ENCODE measurements around the gene LENG9.
"Not testable (repeated sequence)": the region's sequence is repeated elsewhere in the genome, so short reads cannot be mapped to it uniquely, and the experiment has no call there.

Gene LENG9

DNA sequence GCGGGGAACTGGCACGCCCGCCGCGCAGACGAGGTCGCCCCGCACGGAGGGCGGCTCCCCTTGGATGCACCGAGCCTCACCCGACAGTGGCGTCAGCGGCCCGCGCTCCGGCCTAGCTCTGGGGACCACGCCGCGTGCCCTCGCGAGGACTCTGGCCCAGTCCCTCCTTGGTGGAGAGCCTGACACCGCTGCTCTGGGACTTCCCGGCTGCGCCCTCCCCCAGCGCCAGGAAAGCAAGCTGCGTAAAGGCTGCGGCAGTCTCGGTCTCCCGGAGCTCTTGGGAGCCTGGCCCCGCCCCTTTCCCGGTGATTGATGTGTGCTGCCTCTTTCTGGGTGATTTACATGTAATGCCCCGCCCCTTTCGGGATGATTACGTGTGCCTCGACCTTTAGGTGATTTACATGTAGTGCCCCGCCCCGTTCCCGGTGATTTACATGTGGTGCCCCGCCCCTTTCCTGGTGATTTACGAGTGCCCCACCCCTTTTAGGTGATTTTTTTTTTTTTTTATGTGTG is at the start of gene LENG9:
LENG9 (minus strand) TSS at position 248 of the 513 bp plus-strand sequence. CDS start 252 bp downstream, outside the sequence.
- peak; percentile 11 for DNase-seq

DNA sequence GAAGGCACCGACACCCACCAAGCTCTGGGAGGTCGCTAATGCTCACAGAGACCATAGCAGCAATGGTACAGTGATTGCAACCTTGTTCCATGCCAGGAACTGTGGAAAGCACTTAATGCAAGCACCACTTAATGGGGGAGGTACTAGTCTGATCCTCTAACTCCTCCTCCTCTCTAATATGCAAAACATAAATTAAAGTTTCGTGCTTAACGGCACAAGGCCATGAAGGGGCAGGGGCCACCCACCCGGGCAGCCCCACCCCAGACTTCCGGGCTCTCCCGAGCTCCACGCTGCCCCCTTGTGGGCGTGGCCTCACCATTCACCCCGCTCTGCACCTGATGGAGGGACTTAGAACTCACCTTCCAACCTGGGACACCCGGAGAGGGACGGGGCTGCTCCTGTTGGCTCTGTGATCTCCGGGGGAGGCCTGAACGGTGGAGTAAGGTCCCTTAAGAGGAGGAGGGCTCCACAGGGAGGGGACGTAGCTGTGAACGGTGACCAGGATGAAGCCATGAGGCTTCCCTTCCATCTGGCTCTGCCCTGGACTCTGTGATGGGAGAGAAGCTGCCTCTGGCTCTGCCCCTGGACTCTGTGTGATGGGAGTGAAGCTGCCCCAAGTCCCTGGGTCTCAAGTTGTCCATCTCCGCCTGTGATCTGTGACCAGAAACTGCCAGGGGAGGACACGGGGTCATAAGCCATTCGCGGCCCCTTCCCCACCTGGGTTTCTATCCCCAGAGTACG is 45.8 kb upstream of the LENG9 start:
- not testable (repeated sequence) for DNase-seq

GRCh38 chr19:54508487-54508886 is 44.9 kb upstream of the LENG9 start:
- not testable (repeated sequence) for DNase-seq

DNA sequence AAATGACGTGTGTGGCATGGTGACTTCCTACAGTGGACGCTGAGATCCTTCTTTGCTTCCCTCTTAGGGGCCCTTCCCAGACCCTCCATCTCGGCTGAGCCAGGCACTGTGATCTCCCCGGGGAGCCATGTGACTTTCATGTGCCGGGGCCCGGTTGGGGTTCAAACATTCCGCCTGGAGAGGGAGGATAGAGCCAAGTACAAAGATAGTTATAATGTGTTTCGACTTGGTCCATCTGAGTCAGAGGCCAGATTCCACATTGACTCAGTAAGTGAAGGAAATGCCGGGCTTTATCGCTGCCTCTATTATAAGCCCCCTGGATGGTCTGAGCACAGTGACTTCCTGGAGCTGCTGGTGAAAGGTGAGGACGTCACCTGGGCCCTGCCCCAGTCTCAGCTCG is 44.2 kb upstream of the LENG9 start:
- no peak for DNase-seq

- not testable (repeated sequence) for DNase-seq
These were observed 43.6 kb upstream of the LENG9 start for GRCh38 chr19:54507038-54507717.

- DNase-seq, result no peak
These were observed 42.5 kb upstream of the LENG9 start for GRCh38 chr19:54506079-54506478.

- not testable (repeated sequence) for DNase-seq
These were observed 42.0 kb upstream of the LENG9 start for GRCh38 chr19:54505542-54505941.

GRCh38 chr19:54502518-54503048 is 39.0 kb upstream of the LENG9 start, which contains the start of gene LAIR2:
LAIR2 (plus strand) TSS chr19:54502831; CDS start chr19:54502919, 88 bp downstream.
- no peak for DNase-seq

DNA sequence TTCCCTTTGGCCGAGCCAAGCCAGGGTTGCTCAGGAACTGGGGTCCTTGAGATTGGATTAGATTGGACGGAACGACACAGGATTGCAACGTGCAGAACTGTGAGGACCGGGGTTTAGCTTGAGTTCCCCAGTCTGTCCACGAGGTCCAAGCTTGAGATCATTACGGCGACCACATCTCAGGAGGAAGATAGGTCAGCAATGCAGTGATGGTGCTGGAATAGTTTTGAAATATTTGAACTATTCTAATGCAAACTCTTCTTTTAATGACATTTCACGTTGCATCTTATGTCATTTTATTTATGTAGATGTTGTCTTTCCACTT is 34.8 kb upstream of the LENG9 start:
- not testable (repeated sequence) for DNase-seq

DNA sequence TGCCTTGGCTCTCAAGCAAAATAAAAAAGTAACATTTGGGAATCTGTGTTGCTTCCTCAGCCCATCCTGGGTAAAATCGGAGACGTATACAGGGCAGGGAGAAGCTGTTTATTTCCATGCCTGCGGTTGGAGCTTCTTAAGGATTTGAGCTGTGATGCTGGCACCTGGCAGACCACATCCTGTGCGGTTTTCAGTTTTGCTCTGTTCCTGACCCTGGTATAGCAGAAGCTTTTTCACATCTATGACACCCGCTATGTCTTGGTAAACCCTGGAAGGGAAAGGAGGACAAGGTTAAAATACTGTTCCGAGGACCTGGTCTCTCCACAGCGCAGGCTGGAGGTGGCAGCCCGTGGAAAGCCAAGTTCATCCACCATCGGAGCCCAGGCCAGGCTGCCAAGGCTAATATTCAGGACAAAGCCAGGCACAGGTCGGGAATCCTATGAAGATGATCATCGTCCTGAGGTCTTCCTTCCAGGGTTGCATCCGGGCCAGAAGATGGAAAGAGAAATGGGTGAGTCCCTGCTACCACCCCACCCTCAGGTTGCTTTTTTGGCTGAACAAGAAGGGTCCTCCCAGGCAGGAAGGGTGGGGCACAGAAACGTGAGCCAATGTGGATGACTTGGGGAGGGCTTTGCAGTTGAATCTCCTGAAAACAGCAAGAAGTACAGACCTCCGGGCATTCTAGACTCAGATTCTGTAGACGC is 34.3 kb upstream of the LENG9 start:
- not testable (repeated sequence) for DNase-seq

- DNase-seq, result not testable (repeated sequence)
These were observed 31.7 kb upstream of the LENG9 start for GRCh38 chr19:54495284-54495683.

GRCh38 chr19:54493967-54494585 is 30.5 kb upstream of the LENG9 start:
- DNase-seq, result no peak

DNA sequence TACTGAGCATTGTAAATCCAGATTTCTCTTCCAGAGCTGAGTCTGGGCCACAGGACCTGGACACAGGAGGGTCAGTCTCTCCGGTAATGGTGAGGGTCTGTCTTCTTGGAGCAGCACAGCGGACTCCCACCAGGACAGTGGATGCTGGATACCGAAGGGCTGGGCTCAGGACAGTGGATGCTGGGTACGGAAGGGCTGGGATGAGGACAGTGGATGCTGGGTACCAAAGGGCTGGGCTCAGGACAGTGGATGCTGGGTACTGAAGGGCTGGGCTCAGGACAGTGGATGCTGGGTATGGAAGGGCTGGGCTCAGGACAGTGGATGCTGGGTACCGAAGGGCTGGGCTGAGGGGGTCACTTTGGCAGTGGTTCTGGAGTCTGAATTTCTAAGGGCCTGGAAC is 29.5 kb upstream of the LENG9 start:
- not testable (repeated sequence) for DNase-seq

DNA sequence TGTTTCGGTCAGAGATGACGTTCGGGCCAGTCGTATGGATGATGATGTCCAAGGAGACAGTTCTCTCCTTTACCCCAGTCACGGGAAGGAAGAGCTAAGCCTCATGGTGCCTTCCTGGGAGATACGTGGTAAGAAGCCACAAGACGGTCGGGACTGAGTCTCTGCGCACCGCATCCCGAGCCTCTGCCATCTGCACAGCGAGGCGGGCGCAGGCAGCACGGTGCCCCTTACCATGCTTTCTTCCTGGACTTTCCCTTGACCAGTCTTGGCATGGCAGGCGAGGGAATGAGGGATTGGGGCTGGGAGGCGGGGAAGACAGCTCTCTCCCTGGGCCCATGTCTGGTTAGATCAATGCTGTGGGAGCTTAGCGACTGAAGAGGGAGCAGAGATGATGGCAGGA is 29.0 kb upstream of the LENG9 start:
- DNase-seq, result no peak

GRCh38 chr19:54489766-54490165 is 26.2 kb upstream of the LENG9 start:
- DNase-seq, result no peak

GRCh38 chr19:54489341-54489740 is 25.8 kb upstream of the LENG9 start:
- DNase-seq, result no peak

DNA sequence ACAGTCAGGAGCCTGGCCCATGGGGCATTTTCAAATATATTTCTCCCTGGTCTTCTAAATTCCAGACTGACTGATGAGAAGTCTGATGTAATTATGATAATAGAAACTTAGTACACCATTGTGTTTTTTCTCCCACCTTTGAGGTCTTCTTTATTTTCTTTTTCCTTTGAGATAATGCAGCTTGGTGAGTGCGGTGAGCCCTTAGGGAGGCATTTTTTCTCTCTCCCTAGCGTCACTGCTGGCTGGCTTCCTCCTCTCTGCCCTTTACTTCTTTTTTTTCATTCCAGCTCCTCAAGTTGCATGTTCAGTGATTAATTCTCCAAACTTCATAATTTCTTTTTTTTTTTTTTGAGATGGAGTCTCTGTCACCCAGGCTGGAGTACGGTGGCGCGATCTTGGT is 22.3 kb upstream of the LENG9 start:
- no peak for DNase-seq

DNA sequence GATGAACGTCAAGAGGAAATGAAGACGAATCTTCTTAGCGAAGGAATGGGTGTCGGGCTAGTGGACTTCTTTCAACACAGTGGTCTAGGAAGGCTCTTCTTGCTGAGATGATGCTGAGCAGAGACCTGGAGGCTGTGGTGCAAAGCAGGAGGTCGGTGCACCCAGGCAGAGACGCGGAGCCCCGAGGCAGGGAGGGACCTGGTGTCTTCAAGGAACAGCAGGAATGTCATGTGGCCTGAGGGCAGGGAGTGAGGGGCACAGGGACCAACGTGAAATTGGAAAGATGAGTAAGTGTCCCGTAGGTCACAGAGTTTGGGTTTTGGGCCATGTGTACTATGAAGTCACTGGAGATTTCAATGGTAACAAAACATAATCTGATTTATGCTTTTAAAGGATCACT is 20.9 kb upstream of the LENG9 start:
- DNase-seq, result no peak

- DNase-seq, result no peak
These were observed 19.3 kb upstream of the LENG9 start for GRCh38 chr19:54482889-54483288.

DNA sequence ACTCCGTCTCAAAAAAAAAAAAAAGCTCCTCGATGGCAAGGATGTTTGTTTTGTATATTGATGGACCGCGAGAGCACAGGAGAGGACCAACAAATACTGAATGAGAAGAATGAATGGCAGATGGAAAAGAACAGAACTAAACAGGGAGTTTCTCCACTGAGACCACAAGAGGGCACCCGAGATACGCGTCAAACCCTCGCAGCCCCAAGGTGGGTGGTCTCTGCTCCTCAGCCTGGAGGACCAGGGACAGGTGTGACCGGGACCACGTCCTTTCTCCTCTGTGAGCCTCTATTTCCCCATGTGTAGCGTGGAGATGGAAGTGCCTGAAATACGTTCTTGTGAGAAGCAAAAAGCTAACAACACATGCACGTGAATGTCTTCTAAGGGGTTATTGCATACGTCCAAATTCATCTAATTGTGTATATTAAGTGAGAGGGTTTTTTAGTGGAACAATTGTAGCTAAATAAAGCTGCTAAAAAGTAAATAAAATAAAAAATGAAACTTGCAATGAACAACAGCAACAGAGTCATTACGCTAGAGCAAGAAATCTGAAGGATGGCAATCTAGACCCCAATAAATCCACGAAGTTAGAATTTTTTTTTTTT is 17.9 kb upstream of the LENG9 start:
- no peak for DNase-seq

DNA sequence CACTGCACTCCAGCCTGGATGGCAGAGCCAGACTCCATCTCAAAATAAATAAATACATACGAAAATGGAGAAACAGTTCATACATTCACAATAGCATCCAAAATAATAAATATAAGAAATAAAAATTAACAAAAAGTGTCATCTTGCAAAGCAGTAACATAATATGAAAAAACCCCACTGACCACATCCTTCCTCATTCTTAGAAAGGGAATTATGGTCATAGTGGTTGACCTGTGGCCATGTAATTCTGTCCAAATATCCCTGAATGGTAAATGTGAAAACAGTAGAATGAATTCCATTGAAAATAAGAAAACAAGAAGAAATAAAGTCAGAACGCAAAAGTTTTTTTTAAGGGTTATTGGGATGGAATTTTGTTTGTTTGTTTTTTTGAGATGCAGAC is 16.5 kb upstream of the LENG9 start:
- no peak for DNase-seq

DNA sequence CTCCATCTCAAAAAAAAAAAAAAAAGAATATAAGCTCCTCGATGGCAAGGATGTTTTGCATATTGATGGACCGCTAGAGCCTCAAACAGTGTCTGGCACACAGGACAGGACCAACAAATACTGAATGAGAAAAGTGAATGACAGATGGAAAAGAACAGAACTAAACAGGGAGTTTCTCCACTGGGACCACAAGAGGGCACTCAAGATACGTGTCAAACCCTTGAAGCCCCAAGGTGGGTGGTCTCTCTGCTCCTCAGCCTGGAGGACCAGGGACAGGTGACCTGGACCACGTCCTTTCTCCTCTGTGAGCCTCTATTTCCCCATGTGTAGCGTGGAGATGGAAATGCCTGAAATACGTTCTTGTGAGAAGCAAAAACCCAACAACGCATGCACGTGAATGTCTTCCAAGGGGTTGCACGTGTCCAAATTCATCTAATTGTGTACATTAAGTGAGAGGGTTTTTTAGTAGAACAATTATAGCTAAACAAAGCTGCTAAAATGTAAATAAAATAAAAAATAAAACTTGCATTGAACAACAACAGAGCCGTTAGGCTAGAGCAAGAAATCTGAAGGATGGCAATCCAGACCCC is 15.2 kb upstream of the LENG9 start:
- peak; percentile 25 for DNase-seq
